Karpas-422 (cell line): ENCODE data around the gene JARID2. TPM values are rescaled to one million over a fixed set of nuclear protein-coding genes. Genes with fewer than 3 reads are reported as not detected.

Experiments
- DNase-seq: peaks from one replicate; pipeline ENCODE4 v3.0.0-alpha.2; 2015
- H2AFZ ChIP-seq: fragments of 200-600 bp; sonication (generic); 2 replicates; pipeline ENCODE4 v1.6.1; 2014; ENCODE audit warnings: antibody characterized with exemption, low read length, mixed read lengths
- H3K27ac ChIP-seq: fragments of 200-600 bp; sonication (generic); 2 replicates; pipeline ENCODE4 v1.5.1; 2014; ENCODE audit warnings: mild to moderate bottlenecking, low read length, moderate library complexity
- H3K27me3 ChIP-seq: fragments of 200-600 bp; sonication (generic); 2 replicates; pipeline ENCODE4 v1.6.1; 2014; ENCODE audit warnings: low read length, mixed read lengths
- H3K36me3 ChIP-seq: fragments of 200-600 bp; sonication (generic); 2 replicates; pipeline ENCODE4 v1.6.1; 2014; ENCODE audit warnings: low read length, mixed read lengths; ENCODE audit not compliant: insufficient read depth
- H3K4me1 ChIP-seq: fragments of 200-600 bp; sonication (generic); 2 replicates; pipeline ENCODE4 v1.6.1; 2014; ENCODE audit warnings: mild to moderate bottlenecking, low read length, mixed read lengths
- H3K4me2 ChIP-seq: fragments of 200-600 bp; sonication (generic); 2 replicates; pipeline ENCODE4 v1.6.1; 2014; ENCODE audit warnings: low read length, low read depth, mild to moderate bottlenecking; ENCODE audit not compliant: poor library complexity, severe bottlenecking
- H3K4me3 ChIP-seq: fragments of 200-600 bp; sonication (generic); 2 replicates; pipeline ENCODE4 v1.5.1; 2014; ENCODE audit warnings: mild to moderate bottlenecking, antibody characterized with exemption, low read length, mixed read lengths
- H3K79me2 ChIP-seq: fragments of 200-600 bp; sonication (generic); 2 replicates; pipeline ENCODE4 v1.6.1; 2014; ENCODE audit warnings: mild to moderate bottlenecking, low read length, mixed read lengths
- H3K9ac ChIP-seq: fragments of 200-600 bp; sonication (generic); 2 replicates; pipeline ENCODE4 v1.6.0; 2014; ENCODE audit warnings: low read length
- H3K9me2 ChIP-seq: fragments of 200-600 bp; sonication (generic), shearing (Covaris generic); replicated peaks from 2 replicates; pipeline ENCODE4 v1.6.0; 2014; ENCODE audit warnings: mild to moderate bottlenecking, low read length, moderate library complexity; ENCODE audit not compliant: insufficient read depth
- H3K9me3 ChIP-seq: fragments of 300-700, 200-600 bp; sonication (generic); 2 replicates; pipeline ENCODE4 v1.6.1; 2014; ENCODE audit warnings: low read length, mixed read lengths
- H4K20me1 ChIP-seq: fragments of 200-600 bp; sonication (generic); 2 replicates; pipeline ENCODE4 v1.6.1; 2014; ENCODE audit warnings: mild to moderate bottlenecking, antibody characterized with exemption, low read length, low read depth; ENCODE audit not compliant: insufficient read depth
- total RNA-seq: library from RNA; depleted of rRNA; stranded (reverse); fragments of >200 nt; shearing (Covaris generic); gene quantifications from 2 replicates; pipeline ENCODE4 v1.2.3, GENCODE V29; 2014; ENCODE audit warnings: low replicate concordance

Gene JARID2
- total RNA-seq, 1 experiment from 2014 or later: 2.8 TPM

DNA sequence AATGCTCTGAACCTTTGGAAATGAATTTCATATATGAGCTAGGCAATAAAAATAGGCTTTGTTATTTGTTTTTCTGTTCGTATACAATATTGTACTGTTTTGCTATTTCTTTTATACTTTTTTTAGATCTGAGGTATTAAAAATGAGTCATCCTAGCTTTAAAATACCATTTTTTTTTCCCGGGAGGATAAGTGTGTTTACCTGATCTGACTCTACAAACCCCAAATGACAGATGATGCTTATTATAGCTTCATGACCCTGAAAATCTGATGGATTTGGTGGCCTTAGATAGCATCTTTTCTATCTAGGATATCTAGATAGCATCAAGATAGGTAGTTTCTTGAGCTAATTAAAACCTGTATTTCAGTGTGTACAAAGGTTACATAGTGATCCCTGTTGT lies 210.6 kb downstream of the JARID2 start:
- H3K9ac ChIP-seq: no peak overlapping the region
- H4K20me1 ChIP-seq: peaks cover 27% of the 10 kb centered on the region; the same call in 1 of the 2 replicates
- H3K9me2 ChIP-seq: no peaks in the 10 kb centered on the region
- H3K36me3 ChIP-seq: no peaks in the 10 kb centered on the region
- H2AFZ ChIP-seq: no peak overlapping the region
- no peak overlapping the region for H3K4me2 ChIP-seq
- H3K27ac ChIP-seq: no peak overlapping the region
- no peaks in the 10 kb centered on the region for H3K79me2 ChIP-seq
- H3K4me1 ChIP-seq: peaks cover 7% of the 10 kb centered on the region
- no peak overlapping the region for H3K4me3 ChIP-seq
- H3K27me3 ChIP-seq: no peaks in the 10 kb centered on the region
- DNase-seq: no peak
- no peaks in the 10 kb centered on the region for H3K9me3 ChIP-seq

DNA sequence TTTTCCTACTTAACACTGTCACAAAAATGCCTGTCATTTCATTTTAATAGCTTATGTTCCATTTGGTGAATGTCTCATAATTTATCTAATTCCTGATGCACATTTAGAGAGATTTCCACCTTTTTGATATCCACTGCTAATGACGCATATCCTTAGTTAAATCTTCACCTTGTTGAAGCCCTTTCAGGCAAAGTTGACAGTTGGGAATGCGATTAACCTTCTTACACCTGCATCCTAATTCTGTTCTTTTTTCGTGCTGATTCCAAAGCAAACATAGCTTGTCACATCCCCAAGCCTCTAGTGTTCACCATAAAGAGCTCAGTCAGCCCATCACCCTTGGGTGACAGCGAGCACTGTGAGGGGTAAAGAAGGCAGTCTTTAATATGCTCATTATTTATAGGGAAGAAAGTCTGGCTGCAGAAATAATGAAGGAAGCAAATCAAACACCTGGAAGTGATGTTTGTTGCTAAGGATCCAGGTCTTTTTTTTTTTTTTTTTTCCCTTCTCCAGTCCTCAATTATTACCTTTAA lies 211.3 kb downstream of the JARID2 start:
- Histone ChIP-seq H3K4me3 (no peak overlapping the region), H3K9ac (no peak overlapping the region), H3K27me3 (no peaks in the 10 kb centered on the region), H3K4me1 (peaks cover 4% of the 10 kb centered on the region), H3K9me3 (no peaks in the 10 kb centered on the region), H3K4me2 (no peak overlapping the region), H3K79me2 (no peaks in the 10 kb centered on the region), H3K9me2 (no peaks in the 10 kb centered on the region), H4K20me1 (peaks cover 24% of the 10 kb centered on the region; the same call in 1 of the 2 replicates), H3K27ac (no peak overlapping the region), H3K36me3 (no peaks in the 10 kb centered on the region), H2AFZ (no peak overlapping the region)
- no peak for DNase-seq

DNA sequence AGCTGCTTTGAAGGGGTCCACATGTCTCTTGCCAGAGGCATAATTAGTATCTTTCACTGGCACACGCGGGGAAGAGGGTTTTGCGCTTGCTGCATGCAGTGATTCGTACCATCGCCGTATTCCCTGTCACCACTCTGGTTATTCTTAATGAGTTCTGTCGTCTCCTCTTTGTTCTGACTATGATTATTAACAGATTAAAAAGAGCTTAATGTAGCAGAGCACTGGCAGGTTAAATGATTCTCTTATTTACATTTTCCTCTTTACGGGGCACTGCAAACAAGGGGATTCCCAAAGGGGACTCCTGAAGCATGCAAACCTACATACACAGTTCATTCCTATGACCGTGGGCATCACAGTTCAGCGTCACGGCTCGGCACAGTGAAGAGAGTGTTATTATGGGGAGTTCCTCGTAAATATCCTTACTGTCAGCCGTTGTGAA lies 212.2 kb downstream of the JARID2 start:
- Histone ChIP-seq H3K4me2 (no peak overlapping the region), H3K79me2 (no peaks in the 10 kb centered on the region), H4K20me1 (peaks cover 24% of the 10 kb centered on the region; the same call in 1 of the 2 replicates), H2AFZ (no peak overlapping the region), H3K9me3 (no peaks in the 10 kb centered on the region), H3K36me3 (no peaks in the 10 kb centered on the region), H3K27me3 (no peaks in the 10 kb centered on the region), H3K9ac (no peak overlapping the region), H3K4me3 (no peak overlapping the region), H3K9me2 (no peaks in the 10 kb centered on the region), H3K27ac (no peak overlapping the region), H3K4me1 (no peaks in the 10 kb centered on the region; the same call in 1 of the 2 replicates)
- DNase-seq: no peak

DNA sequence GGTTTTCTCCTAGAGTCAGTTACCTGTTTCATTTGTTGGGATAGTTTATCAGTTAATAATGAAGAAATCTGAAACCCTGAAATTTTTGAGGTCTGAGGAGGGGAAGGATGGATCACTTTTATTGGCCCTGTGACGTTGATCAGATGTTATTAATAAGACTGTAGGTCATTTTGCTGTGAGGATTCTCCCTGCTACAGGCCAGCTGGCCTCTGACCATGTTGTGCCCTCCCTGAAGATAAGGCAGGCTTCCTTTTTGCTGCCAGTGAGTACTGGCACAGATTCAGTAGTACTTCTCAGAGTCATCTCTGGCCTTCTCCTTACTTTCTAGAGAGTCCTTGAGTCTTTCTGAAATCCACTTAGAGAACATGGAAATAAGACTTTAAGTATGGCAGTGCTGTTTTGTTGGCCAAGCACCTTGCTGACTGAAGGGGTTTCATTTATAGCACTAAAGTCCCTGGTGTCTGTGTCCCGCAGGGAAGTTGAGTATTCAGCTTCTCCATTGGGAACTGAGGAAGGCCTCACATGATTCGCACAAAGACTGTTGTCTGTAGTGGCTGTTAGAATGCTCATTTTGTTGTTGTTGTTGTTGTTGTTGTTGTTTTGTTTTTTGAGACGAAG lies 214.3 kb downstream of the JARID2 start:
- Histone ChIP-seq H3K4me3 (no peak overlapping the region), H3K9ac (no peak overlapping the region), H3K9me2 (no peaks in the 10 kb centered on the region), H4K20me1 (peaks cover 36% of the 10 kb centered on the region; the same call in 1 of the 2 replicates), H3K79me2 (no peaks in the 10 kb centered on the region), H3K27ac (no peak overlapping the region), H3K4me2 (no peak overlapping the region), H3K4me1 (no peaks in the 10 kb centered on the region; the same call in 1 of the 2 replicates), H3K9me3 (no peaks in the 10 kb centered on the region), H3K36me3 (no peaks in the 10 kb centered on the region), H2AFZ (no peak overlapping the region), H3K27me3 (no peaks in the 10 kb centered on the region)
- DNase-seq: no peak

- Histone ChIP-seq H3K27ac (no peak overlapping the region), H3K4me3 (no peak overlapping the region), H3K27me3 (no peaks in the 10 kb centered on the region), H3K36me3 (no peaks in the 10 kb centered on the region), H3K9me2 (no peaks in the 10 kb centered on the region), H3K9ac (no peak overlapping the region), H3K4me2 (no peak overlapping the region), H3K9me3 (no peaks in the 10 kb centered on the region), H4K20me1 (peaks cover 37% of the 10 kb centered on the region; the same call in 1 of the 2 replicates), H3K79me2 (no peaks in the 10 kb centered on the region), H2AFZ (no peak overlapping the region), H3K4me1 (no peaks in the 10 kb centered on the region; the same call in 1 of the 2 replicates)
- no peak for DNase-seq
Measured at GRCh38 chr6:15461127-15461944, 215.5 kb downstream of the JARID2 start.

- Histone ChIP-seq H3K4me3 (no peak overlapping the region), H3K27me3 (no peaks in the 10 kb centered on the region), H2AFZ (no peak overlapping the region), H3K27ac (no peak overlapping the region), H3K36me3 (no peaks in the 10 kb centered on the region), H3K9me3 (no peaks in the 10 kb centered on the region), H3K79me2 (no peaks in the 10 kb centered on the region), H4K20me1 (peaks cover 34% of the 10 kb centered on the region; the same call in 1 of the 2 replicates), H3K4me1 (no peaks in the 10 kb centered on the region; the same call in 1 of the 2 replicates), H3K9ac (no peak overlapping the region), H3K9me2 (no peaks in the 10 kb centered on the region), H3K4me2 (no peak overlapping the region)
- DNase-seq: no peak
Measured at GRCh38 chr6:15462256-15462655, 216.4 kb downstream of the JARID2 start.

- no peak overlapping the region for H3K4me2 ChIP-seq
- no peak for DNase-seq
- no peaks in the 10 kb centered on the region; the same call in 1 of the 2 replicates for H3K4me1 ChIP-seq
- H3K9me3 ChIP-seq: no peaks in the 10 kb centered on the region
- no peak overlapping the region for H3K27ac ChIP-seq
- no peak overlapping the region for H2AFZ ChIP-seq
- H3K9ac ChIP-seq: no peak overlapping the region
- no peaks in the 10 kb centered on the region for H3K79me2 ChIP-seq
- H3K4me3 ChIP-seq: no peak overlapping the region
- H4K20me1 ChIP-seq: peaks cover 31% of the 10 kb centered on the region; the same call in 1 of the 2 replicates
- no peaks in the 10 kb centered on the region for H3K9me2 ChIP-seq
- H3K36me3 ChIP-seq: no peaks in the 10 kb centered on the region
- no peaks in the 10 kb centered on the region for H3K27me3 ChIP-seq
Measured at GRCh38 chr6:15462717-15463525, 217.1 kb downstream of the JARID2 start.
